Stomach (tissue), 9 donors: ENCODE data around the gene CDK15. TPM values are rescaled to one million over a fixed set of nuclear protein-coding genes. Genes with fewer than 3 reads are reported as not detected.
A peak's percentile ranks its signal among the peaks of the same experiment; 100 is the strongest.
"Not testable (repeated sequence)": the region's sequence is repeated elsewhere in the genome, so short reads cannot be mapped to it uniquely, and the experiment has no call there.

ENCODE experiments used
- DNase-seq, 2 donors: peaks; one replicate each; pipeline versions ENCODE4 v3.0.0 to v3.0.0-alpha.2; 2013 to 2019
- H3K27ac ChIP-seq, 5 donors: fragments of 200-600 bp in 4 of 5; sonication (generic) in 4 of 5; one replicate each; pipeline ENCODE4 v1.5.1; 2013 to 2019; ENCODE audit warnings: mild to moderate bottlenecking in 1 of 5, moderate library complexity in 1 of 5
- H3K27me3 ChIP-seq, 3 donors: fragments of 200-600 bp; sonication (generic); one replicate each; pipeline ENCODE4 v1.5.1; 2017 to 2019; ENCODE audit warnings: mixed run types in 1 of 3
- H3K36me3 ChIP-seq, 4 donors: fragments of 200-600 bp; sonication (generic); 1 replicate in 3 of 4; 2 replicates in 1 of 4; pipeline ENCODE4 v1.5.1; 2016 to 2019
- H3K4me1 ChIP-seq, 4 donors: fragments of 200-600 bp; sonication (generic); one replicate each; pipeline ENCODE4 v1.5.1; 2016 to 2019
- H3K4me3 ChIP-seq, 4 donors: fragments of 200-600 bp; sonication (generic) in 3 of 4; one replicate each; pipeline ENCODE4 v1.5.1; 2016 to 2019; ENCODE audit warnings: mild to moderate bottlenecking in 1 of 4
- H3K9me3 ChIP-seq, 4 donors: fragments of 200-600 bp; sonication (generic); one replicate each; pipeline ENCODE4 v1.5.1; 2016 to 2019
- EP300 ChIP-seq: sonication (generic); formaldehyde crosslinking; IDR thresholded peaks from one replicate; pipeline ENCODE4 v1.6.1; 2017; ENCODE audit warnings: antibody characterized with exemption
- POLR2A ChIP-seq, 4 donors: fragments of 450-650 bp; IDR thresholded peaks; one replicate each; pipeline ENCODE4 v1.6.1; 2016; ENCODE audit warnings: antibody characterized with exemption in 4 of 4, control low read depth in 2 of 4, mild to moderate bottlenecking in 1 of 4, moderate library complexity in 1 of 4
- POLR2AphosphoS5 ChIP-seq, 3 donors: sonication (generic); formaldehyde crosslinking; IDR thresholded peaks; one replicate each; pipeline ENCODE4 v1.6.1; 2016; ENCODE audit warnings: antibody characterized with exemption in 3 of 3
- WGBS, 5 donors: extraction: QIAGEN DNeasy Blood & Tissue Kit in 3 of 5; methylation state at CpG; one replicate each; pipeline versions ENCODE4 v1.1.5 to v1.1.7; 2013 to 2018; 5-methylcytosine and 5-hydroxymethylcytosine counted together
- intact Hi-C: fragments of 100-400 bp; cut with DNase I; formaldehyde crosslinking; loops from one replicate; pipeline ENCODE4 v1.15.1; 2023; ENCODE audit warnings: low total_unique reads
- polyA plus RNA-seq, 3 donors: library from polyadenylated mRNA; stranded (reverse); fragments of 200-250 nt; gene quantifications; one replicate each; pipeline ENCODE4 v1.2.3, GENCODE V29; 2013
- total RNA-seq, 5 donors: library from RNA; depleted of rRNA; stranded (reverse); fragments of >200 nt; gene quantifications; one replicate each; pipeline versions ENCODE4 v1.1.0 to v1.2.3, GENCODE V29; 2014 to 2016
- TF ChIP-seq, protein P1 (sequence below), 7 experiments: fragments of 450-650 bp in 4 of 7; fragments of 200-600 bp in 3 of 7; sonication (generic) in 3 of 7; IDR thresholded peaks; one replicate each; pipeline ENCODE4 v1.5.1; 2016 to 2019; ENCODE audit warnings: antibody characterized with exemption in 7 of 7, control low read depth in 2 of 7, mild to moderate bottlenecking in 1 of 7
- donor health status: healthy with polysubstance abuse.
- donor health status: Bipolar disorder and iron deficiency.
- donor health status: healthy.

Gene CDK15
- total and polyA plus RNA-seq, 8 donors = 0.08 to 24.1 (median 3.2) TPM; not detected in 2

DNA sequence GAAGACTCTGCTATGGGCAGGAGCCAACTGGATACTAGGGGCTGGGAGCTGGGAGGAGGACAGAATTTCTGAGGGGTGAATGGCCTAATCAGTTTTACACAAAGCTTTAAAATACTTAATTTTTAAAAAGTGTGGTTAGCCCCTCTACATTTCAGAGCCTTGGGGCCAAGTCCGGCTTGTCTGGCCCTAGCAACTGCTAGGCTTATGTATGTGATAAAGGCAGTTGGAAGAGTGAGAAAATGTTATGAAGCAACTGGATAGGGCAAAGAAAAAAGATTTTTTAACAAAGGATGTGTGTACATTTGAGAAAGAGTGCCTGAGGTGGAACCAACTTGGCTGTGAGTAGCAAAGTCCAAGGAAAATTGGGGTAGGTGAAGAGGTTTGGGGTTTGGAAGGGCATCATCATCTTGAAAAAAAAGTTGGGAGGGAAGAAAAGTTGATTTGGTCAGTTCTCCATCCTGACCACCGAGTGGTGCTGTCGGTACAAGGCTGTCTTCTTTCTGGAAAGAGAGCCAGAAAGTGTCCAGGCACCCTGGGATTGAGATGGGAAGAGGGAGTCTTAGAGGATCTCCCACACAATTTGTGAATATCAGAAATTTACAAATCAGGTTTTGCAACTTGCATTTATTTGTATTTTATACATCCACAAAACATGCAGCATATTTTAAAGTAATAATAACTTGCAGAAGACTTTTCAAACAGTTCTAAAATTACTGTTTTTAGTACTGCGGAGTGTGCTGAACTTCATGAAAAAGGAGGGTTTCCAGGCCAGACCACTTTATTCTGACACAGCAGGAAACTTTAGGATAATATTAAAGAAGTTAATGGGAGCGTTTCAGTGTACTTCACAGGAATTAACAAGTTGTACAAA lies 10.5 kb upstream of the CDK15 start:
- Histone ChIP-seq H3K27ac (no peak overlapping the region), H3K9me3 (no peaks in the 10 kb centered on the region), H3K4me3 (no peak overlapping the region), H3K36me3 (no peaks in the 10 kb centered on the region), H3K27me3 (no peaks in the 10 kb centered on the region), H3K4me1 (no peaks in the 10 kb centered on the region)
- TF ChIP-seq POLR2AphosphoS5 (IDR thresholded peaks at IDR 0.05) (no peak), POLR2A (IDR thresholded peaks at IDR 0.05) (no peak), EP300 (no peak)
- TF ChIP-seq, protein P1, sequence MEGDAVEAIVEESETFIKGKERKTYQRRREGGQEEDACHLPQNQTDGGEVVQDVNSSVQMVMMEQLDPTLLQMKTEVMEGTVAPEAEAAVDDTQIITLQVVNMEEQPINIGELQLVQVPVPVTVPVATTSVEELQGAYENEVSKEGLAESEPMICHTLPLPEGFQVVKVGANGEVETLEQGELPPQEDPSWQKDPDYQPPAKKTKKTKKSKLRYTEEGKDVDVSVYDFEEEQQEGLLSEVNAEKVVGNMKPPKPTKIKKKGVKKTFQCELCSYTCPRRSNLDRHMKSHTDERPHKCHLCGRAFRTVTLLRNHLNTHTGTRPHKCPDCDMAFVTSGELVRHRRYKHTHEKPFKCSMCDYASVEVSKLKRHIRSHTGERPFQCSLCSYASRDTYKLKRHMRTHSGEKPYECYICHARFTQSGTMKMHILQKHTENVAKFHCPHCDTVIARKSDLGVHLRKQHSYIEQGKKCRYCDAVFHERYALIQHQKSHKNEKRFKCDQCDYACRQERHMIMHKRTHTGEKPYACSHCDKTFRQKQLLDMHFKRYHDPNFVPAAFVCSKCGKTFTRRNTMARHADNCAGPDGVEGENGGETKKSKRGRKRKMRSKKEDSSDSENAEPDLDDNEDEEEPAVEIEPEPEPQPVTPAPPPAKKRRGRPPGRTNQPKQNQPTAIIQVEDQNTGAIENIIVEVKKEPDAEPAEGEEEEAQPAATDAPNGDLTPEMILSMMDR (IDR thresholded peaks at IDR 0.05) = peak in 5 of 7 experiments; percentile 40 to 45 (median 43)
- peak in 1 of 2 donors; percentile 76 for DNase-seq
- intact Hi-C loops = no loop called here
- WGBS, 5 donors = 26 to 29% (median 29%) methylated on average over 5 of the region's 5 CpGs

GRCh38 chr2:201796478-201796865 lies 9.9 kb upstream of the CDK15 start:
- no peak for DNase-seq
- intact Hi-C loops = no loop called here
- Histone ChIP-seq H3K9me3 (no peaks in the 10 kb centered on the region), H3K36me3 (no peaks in the 10 kb centered on the region), H3K4me3 (no peak overlapping the region), H3K4me1 (no peaks in the 10 kb centered on the region), H3K27ac (no peak overlapping the region), H3K27me3 (no peaks in the 10 kb centered on the region)
- TF ChIP-seq POLR2A (IDR thresholded peaks at IDR 0.05) (no peak), POLR2AphosphoS5 (IDR thresholded peaks at IDR 0.05) (no peak), EP300 (no peak)
- TF ChIP-seq, protein P1 (IDR thresholded peaks at IDR 0.05) = no peak

GRCh38 chr2:201797175-201797840 lies 9.0 kb upstream of the CDK15 start:
- Histone ChIP-seq H3K36me3 (no peaks in the 10 kb centered on the region), H3K27ac (no peak overlapping the region), H3K4me1 (no peaks in the 10 kb centered on the region), H3K27me3 (no peaks in the 10 kb centered on the region), H3K9me3 (no peaks in the 10 kb centered on the region), H3K4me3 (no peak overlapping the region)
- WGBS, 5 donors = 59 to 68% (median 65%) methylated on average over 5 of the region's 5 CpGs
- TF ChIP-seq POLR2A (IDR thresholded peaks at IDR 0.05) (no peak), POLR2AphosphoS5 (IDR thresholded peaks at IDR 0.05) (no peak), EP300 (no peak)
- TF ChIP-seq, protein P1 (IDR thresholded peaks at IDR 0.05) = no peak
- intact Hi-C loops = no loop called here
- no peak for DNase-seq

- intact Hi-C loops = no loop called here
These were observed 8.0 kb upstream of the CDK15 start for GRCh38 chr2:201798252-201798913.

DNA sequence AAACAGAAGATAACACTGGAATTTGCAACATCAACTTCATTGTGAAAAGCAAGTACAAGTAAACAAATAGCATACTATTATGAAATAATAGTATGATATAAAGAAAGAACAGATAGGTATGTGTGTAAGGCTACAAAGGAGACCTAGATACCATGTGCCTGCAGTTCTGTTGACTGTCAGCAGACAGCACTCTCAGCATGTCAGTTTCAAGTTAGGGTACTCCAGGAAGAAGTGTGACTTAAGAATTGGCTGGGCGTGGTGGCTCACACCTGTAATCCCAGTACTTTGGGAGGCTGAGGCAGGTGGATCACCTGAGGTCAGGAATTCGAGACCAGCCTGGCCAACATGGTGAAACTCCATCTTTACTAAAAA lies 7.4 kb upstream of the CDK15 start:
- intact Hi-C loops, H3K4me3 ChIP-seq, H3K27ac ChIP-seq, H3K36me3 ChIP-seq, H3K9me3 ChIP-seq, H3K4me1 ChIP-seq, H3K27me3 ChIP-seq: not testable (repeated sequence)
- whole genome bisulfite sequencing, 5 donors = 71 to 86% (median 73%) methylated on average over 2 of the region's 2 CpGs
- DNase-seq = peak in 1 of 2 donors; percentile 18

More at GRCh38 chr2:201798252-201798913, 8.0 kb upstream of the CDK15 start:
- Histone ChIP-seq H3K4me1 (no peaks in the 10 kb centered on the region), H3K36me3 (no peaks in the 10 kb centered on the region), H3K27ac (no peak overlapping the region), H3K4me3 (no peak overlapping the region), H3K27me3 (no peaks in the 10 kb centered on the region), H3K9me3 (no peaks in the 10 kb centered on the region)
- no peak for DNase-seq
- TF ChIP-seq EP300 (no peak), POLR2A (IDR thresholded peaks at IDR 0.05) (no peak), POLR2AphosphoS5 (IDR thresholded peaks at IDR 0.05) (no peak)
- TF ChIP-seq, protein P1 (IDR thresholded peaks at IDR 0.05) = no peak
- 65 to 79% (median 77%) methylated on average over 7 of the region's 7 CpGs for WGBS, 5 donors
